Stimulated activated CD4-positive, alpha-beta T cell treated with anti-CD3 and anti-CD28 coated beads, Interleukin-12 subunit alpha, Interleukin-12 subunit beta, amount 100 ng/mL, for 48 hours (primary cell): ENCODE results near the gene PCCA.

Experiments
- DNase-seq, 3 donors: peaks; one replicate each; pipeline ENCODE4 v3.0.0-alpha.2; 2020; ENCODE audit warnings: low read depth in 2 of 3, low spot score in 1 of 3

PCCA gene

DNA sequence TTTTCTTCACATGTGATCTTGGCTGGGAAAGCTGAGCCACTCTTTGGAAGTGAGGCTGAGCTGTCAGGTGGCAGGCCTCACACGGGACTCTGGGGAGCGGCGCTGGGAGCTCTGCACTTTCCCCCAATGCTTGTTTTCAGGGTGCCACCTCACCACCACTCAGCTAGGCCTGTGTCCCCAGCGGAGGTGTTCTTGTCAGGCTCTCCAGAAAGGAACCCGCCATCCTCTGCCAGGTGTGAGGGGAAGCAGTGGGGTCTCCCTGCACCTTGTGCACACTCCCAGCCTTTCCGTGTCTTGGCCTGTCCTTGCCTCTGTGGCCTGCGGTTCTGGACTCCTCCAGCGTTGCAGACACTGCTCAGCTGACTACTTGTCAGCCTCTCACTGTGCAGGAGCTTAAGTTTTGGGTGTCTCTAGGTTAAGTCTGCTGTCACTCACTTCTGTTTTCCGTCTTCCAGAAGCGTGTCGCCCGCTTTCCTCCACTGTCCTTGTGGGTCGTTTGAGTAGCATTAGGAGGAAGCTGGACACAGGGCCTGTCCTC lies 447.8 kb downstream of the PCCA start:
- no peak for DNase-seq

GRCh38 chr13:100537486-100537885 lies 448.6 kb downstream of the PCCA start:
- no peak for DNase-seq

DNA sequence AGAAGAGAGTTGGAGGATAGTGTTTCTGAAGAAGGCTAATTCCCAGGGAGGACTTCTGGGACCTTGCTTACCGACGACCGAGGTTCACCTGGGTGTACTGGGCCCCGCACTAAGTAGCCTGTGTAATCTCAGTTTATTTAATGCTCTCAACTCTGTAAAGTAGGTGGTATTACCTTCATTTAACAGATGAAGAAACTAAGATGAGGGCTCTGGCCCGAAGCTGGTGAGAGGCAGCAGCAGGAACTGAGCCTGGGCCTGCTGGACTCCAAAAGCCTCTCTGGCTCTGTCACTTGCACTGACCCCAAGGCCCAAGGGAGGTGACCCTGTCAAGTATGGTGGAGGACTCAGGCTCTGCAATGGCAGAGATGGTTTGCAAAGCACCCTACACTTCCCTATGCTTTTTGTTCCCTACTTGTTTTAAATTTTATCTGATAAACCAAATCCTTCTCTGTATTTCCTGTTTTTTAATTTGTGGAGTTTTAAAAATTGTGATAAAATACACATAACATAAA lies 449.1 kb downstream of the PCCA start:
- DNase-seq: no peak

DNA sequence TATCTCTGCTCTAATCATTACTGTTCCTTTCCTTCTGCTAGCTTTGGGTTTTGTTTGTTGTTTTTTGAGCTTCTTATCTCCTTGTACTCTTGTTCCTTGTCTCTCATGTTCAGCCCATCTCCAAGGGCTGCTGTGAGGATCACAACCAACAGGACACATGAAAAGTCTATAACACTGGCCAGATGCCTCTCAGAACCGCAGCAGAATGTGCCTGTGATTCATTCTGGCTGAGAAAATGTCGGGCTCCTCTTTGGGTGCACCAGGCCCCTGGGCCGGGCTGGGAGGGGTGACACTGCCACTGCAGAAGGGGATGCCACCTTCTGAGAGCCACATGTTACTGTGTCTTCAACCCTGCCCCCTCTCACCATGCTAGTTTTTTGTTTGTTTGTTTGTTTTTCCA lies 451.7 kb downstream of the PCCA start:
- no peak for DNase-seq

DNA sequence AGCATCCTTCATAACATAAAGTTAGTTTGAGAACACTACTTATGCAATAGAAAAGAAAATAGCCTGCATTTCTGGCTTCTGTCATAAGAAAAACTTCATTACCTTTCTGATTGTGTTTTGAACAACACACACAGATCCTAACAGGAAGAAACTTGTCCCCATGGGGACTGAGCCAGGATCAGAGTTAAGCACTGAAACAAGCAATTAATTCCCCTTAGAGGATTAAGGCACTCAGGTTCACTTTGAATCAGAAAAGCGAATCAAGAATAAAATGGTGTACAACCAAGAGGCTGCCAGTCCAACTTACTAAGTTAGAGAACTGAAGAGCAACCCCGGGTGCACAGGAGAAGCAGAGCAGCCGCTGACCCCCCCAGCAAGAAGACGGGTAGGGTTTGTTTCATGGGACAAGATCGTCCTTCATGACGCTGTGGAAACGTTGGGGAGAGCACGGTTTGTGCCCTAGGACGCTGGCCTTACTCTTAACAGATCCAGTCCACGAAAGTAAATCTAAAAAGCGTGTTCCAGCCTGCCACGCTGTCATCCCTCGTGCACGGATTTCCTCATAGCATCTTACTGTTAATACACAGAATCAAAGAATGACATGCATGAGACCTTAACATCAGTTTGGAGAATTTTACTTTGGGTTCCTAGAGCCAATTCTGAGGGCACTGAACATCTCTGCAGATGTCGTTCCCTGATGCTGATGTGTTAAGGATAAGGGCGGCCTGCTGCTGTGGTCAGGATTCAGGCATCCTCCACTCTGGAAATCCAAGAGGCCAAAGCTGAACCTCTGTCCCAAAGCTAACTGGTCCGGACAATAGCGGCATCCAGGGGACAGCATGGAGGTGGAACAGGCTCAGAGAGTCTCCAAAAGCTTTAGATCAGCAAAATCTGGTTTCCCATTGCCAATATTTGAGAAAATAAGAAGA lies 453.3 kb downstream of the PCCA start:
- no peak for DNase-seq

- DNase-seq: no peak
Measured at GRCh38 chr13:100542826-100543156, 453.9 kb downstream of the PCCA start.

DNA sequence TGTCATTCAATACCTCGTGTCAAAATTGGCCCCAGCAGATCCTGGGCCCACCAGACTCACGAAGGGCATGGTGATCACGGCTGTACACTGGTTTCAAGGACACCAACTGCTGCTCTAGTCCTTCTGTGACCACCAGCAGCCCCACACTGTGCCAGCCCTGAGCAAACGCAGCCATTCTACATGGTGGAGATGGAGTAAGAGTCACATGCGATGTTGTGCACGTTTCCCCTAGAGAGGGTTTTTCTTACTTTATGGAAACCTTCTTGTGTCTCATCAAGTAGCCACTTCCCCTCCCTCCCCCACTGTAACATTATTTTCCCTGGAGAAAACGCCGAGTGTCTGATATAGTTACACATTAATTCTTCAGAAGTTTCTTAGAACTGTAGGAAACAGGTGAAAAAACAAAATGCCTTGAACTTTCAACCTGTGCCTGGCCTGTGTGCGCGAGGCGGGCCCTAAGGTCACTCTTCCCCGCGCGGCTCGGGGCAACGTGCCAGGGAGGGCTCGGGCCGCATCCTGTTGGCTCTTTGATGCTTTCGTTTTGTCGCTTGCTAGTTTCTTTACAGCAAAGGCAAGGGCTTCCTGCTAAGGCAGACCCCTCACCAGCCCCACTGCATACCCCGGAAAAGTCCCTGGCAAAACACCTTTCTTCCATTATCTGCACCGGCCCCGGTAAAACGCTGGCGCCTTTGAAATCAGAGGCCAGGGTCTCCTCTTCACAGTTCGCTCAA lies 455.1 kb downstream of the PCCA start:
- no peak for DNase-seq

GRCh38 chr13:100544866-100545683 lies 456.2 kb downstream of the PCCA start:
- DNase-seq: no peak

DNA sequence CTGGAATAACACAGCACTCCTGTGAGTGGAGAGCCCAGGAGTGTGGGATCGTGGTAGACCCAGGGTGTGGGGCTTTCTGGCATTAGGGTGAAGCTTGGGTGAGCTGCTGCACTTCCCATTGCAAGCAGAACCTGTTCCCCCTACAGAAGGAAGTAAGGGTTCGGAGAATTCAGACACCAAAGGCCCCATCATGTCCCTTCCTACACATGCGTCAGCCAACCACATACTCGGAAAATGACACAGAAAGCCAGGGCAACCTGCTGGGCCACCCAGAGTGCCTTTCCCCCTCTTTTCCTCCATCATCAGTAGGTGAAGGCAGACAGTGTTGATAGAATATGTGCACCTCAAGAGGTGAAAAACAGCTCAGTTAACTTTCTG lies 456.8 kb downstream of the PCCA start:
- no peak for DNase-seq

GRCh38 chr13:100546713-100547405 lies 458.0 kb downstream of the PCCA start:
- no peak for DNase-seq

- no peak for DNase-seq
Measured at GRCh38 chr13:100547791-100548201, 458.9 kb downstream of the PCCA start.

GRCh38 chr13:100549316-100549715 lies 460.4 kb downstream of the PCCA start:
- DNase-seq: no peak

- no peak for DNase-seq
Measured at GRCh38 chr13:100552755-100553154, 463.9 kb downstream of the PCCA start.

- no peak for DNase-seq
Measured at GRCh38 chr13:100559886-100560285, 471.0 kb downstream of the PCCA start.

DNA sequence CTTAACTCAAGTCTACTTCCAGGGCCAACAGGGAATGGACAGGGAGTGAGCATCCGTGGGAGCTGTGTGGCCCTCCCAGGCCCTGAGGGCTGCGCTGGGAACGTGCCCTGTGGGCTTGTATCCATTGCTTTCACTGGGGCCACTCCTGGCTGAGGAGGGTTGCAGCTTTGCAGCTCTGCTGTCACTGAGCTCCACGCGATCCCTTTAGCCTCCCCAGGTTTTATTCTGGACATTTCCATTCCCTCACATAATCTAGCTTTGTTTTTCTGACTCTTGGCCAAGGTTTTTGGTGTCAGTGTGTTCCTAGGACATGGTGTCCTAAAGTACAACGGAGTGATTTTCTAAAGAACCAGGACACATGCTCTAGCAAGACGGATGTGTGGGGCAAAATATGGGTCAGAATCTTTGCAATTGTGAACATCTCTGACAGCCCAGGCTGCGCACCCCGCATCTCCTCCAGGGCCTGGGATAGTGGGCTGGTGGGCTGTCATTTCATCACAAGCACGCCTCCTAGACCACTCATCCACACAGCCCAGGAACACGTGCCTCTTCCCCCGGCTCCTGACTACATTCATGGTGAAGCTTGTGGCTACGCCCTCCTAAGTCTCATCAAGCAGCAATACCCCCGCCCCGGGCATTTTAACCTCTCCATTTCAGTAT lies 471.7 kb downstream of the PCCA start:
- no peak for DNase-seq

- DNase-seq: no peak
Measured at GRCh38 chr13:100561158-100561499, 472.2 kb downstream of the PCCA start.

DNA sequence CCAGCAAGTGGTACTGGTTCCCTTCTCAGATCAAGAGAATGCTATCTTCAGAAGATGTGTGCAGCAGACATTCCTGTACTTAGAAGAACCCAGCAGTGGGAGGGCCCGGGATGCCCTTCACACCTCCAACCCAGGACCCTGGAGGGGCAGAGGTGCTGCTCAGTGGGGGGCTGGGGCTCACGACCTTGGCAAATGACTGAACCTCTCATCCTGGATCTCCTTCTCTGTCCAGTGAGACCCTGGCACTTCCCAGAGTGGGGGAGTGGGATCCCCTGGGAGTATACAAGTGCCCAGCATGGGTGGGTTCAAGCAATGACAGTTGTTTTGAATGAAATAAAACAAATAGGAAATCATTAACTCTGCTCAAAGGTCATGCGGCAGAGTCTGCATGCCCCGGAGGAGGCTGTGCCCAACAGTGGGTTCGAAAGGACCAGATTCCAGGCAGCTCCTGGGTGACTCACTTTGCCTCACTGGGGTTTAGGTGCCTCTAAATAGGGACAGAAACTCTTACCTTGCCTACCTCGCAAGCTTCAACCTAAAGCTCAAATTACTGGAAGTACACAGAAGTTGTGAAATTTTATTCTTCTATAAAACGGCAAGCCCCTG lies 472.8 kb downstream of the PCCA start:
- no peak for DNase-seq

GRCh38 chr13:100563779-100564178 lies 474.9 kb downstream of the PCCA start:
- no peak for DNase-seq

GRCh38 chr13:100564444-100565223 lies 475.7 kb downstream of the PCCA start:
- DNase-seq: no peak
